Colonic mucosa (tissue), 4 donors: ENCODE results near the gene APLN. TPM values are rescaled to one million over a fixed set of nuclear protein-coding genes. Genes with fewer than 3 reads are reported as not detected.
A peak's percentile ranks its signal among the peaks of the same experiment; 100 is the strongest.

Experiments
- DNase-seq: peaks from one replicate; pipeline ENCODE4 v3.0.0-alpha.2; 2020
- H3K27ac ChIP-seq: fragments of 200-600 bp; one replicate; pipeline ENCODE4 v1.8.0; 2021
- H3K27me3 ChIP-seq: fragments of 200-600 bp; one replicate; pipeline ENCODE4 v1.8.0; 2021
- H3K36me3 ChIP-seq: fragments of 200-600 bp; one replicate; pipeline ENCODE4 v1.8.0; 2021
- H3K4me1 ChIP-seq: fragments of 200-600 bp; one replicate; pipeline ENCODE4 v1.8.0; 2021; ENCODE audit warnings: mild to moderate bottlenecking
- H3K4me3 ChIP-seq: fragments of 200-600 bp; one replicate; pipeline ENCODE4 v1.8.0; 2021
- H3K9ac ChIP-seq, 2 donors: one replicate each; pipeline ENCODE4 v1.7.0; 2013; ENCODE audit warnings: control low read depth in 2 of 2, low read depth in 2 of 2, low read length in 2 of 2
- H3K9me3 ChIP-seq: fragments of 200-600 bp; one replicate; pipeline ENCODE4 v1.8.0; 2021
- CTCF ChIP-seq: fragments of 200-600 bp; IDR thresholded peaks from one replicate; pipeline ENCODE4 v1.8.0; 2022; ENCODE audit warnings: antibody characterized with exemption, mild to moderate bottlenecking
- intact Hi-C: fragments of 100-400 bp; cut with DNase I; formaldehyde crosslinking; loops from one replicate; pipeline ENCODE4 v1.14.1; 2022
- total RNA-seq, 2 donors: library from RNA; stranded (reverse); fragmentation: NEBNext Ultra II Directional in 1 of 2; extraction: Animal tissue kit (Norgen Biotek cat#: 25700) in 1 of 2; gene quantifications; one replicate each; pipeline ENCODE4 v1.2.1, GENCODE V29; 2021
- donor health status: healthy.
- donor health status: DM: no; HTN: no; CAD: no.
- donor health status: DM: no; HTN: no; CAD: no.

The APLN gene
- total RNA-seq, 2 donors from 2014 or later = 0.15 to 2.7 TPM

- intact Hi-C loops = no loop called here
- Histone ChIP-seq H3K36me3 (no peaks in the 10 kb centered on the region), H3K27ac (no peak overlapping the region), H3K9ac (no peak overlapping the region), H3K9me3 (no peaks in the 10 kb centered on the region), H3K27me3 (no peaks in the 10 kb centered on the region), H3K4me3 (no peak overlapping the region), H3K4me1 (no peaks in the 10 kb centered on the region)
- DNase-seq = no peak
- TF ChIP-seq CTCF = no peak
Observed at GRCh38 chrX:129622757-129623301, 31.9 kb downstream of the APLN start.

- H3K4me3 ChIP-seq = no peak overlapping the region
Observed at GRCh38 chrX:129618997-129619396, 35.8 kb downstream of the APLN start.

GRCh38 chrX:129617420-129617819 is 37.3 kb downstream of the APLN start:
- no peak for TF ChIP-seq CTCF
- DNase-seq = no peak
- H3K9me3 ChIP-seq = no peaks in the 10 kb centered on the region
- H3K4me1 ChIP-seq = no peaks in the 10 kb centered on the region
- no peak overlapping the region for H3K4me3 ChIP-seq
- intact Hi-C loops = no loop called here
- H3K9ac ChIP-seq = no peak overlapping the region
- no peak overlapping the region for H3K27ac ChIP-seq
- H3K36me3 ChIP-seq = no peaks in the 10 kb centered on the region
- no peaks in the 10 kb centered on the region for H3K27me3 ChIP-seq

More at GRCh38 chrX:129618997-129619396, 35.8 kb downstream of the APLN start:
- peak; percentile 55 for DNase-seq
- H3K36me3 ChIP-seq = no peaks in the 10 kb centered on the region
- no peak for TF ChIP-seq CTCF
- H3K4me1 ChIP-seq = no peaks in the 10 kb centered on the region
- no peak overlapping the region for H3K9ac ChIP-seq
- H3K9me3 ChIP-seq = no peaks in the 10 kb centered on the region
- intact Hi-C loops = no loop called here
- no peak overlapping the region for H3K27ac ChIP-seq
- no peaks in the 10 kb centered on the region for H3K27me3 ChIP-seq

- no peak overlapping the region for H3K27ac ChIP-seq
- H3K36me3 ChIP-seq = no peaks in the 10 kb centered on the region
- no peak for DNase-seq
- no peaks in the 10 kb centered on the region for H3K27me3 ChIP-seq
- no peak overlapping the region for H3K9ac ChIP-seq
- no peak for TF ChIP-seq CTCF
- no peak overlapping the region for H3K4me3 ChIP-seq
- H3K4me1 ChIP-seq = no peaks in the 10 kb centered on the region
- intact Hi-C loops = no loop called here
- no peaks in the 10 kb centered on the region for H3K9me3 ChIP-seq
Observed at GRCh38 chrX:129614481-129615255, 40.1 kb downstream of the APLN start.

- intact Hi-C loops = no loop called here
- Histone ChIP-seq H3K27me3 (no peaks in the 10 kb centered on the region), H3K27ac (no peak overlapping the region), H3K9me3 (no peaks in the 10 kb centered on the region), H3K4me3 (no peak overlapping the region), H3K9ac (no peak overlapping the region), H3K4me1 (no peaks in the 10 kb centered on the region), H3K36me3 (no peaks in the 10 kb centered on the region)
- TF ChIP-seq CTCF = no peak
- no peak for DNase-seq
Observed at GRCh38 chrX:129613596-129613995, 41.2 kb downstream of the APLN start.
